K562 (cell line): ENCODE data around the gene RNF151. TPM values are rescaled to one million over a fixed set of nuclear protein-coding genes. Genes with fewer than 3 reads are reported as not detected.
A peak's percentile ranks its signal among the peaks of the same experiment; 100 is the strongest.

Source experiments
- BCL6 ChIP-seq: fragments of 250-450 bp; sonication (Bioruptor Pico); IDR thresholded peaks from 2 replicates; pipeline ENCODE4 v1.4.0; 2020
- BDP1 ChIP-seq: IDR thresholded peaks from 3 replicates; pipeline ENCODE4 v1.6.1; 2011; ENCODE audit not compliant: insufficient read length, insufficient read depth
- C11orf30 ChIP-seq: fragments of 450-650 bp; IDR thresholded peaks from 2 replicates; pipeline ENCODE4 v1.6.1; 2016; ENCODE audit warnings: low read depth, mild to moderate bottlenecking
- CBX1 ChIP-seq: sonication (generic); IDR thresholded peaks from 2 replicates; pipeline ENCODE4 v1.6.1; 2016; ENCODE audit warnings: antibody characterized with exemption, low read depth, mild to moderate bottlenecking
- DMBX1 ChIP-seq: fragments of 250-450 bp; sonication (Bioruptor Pico); IDR thresholded peaks from 2 replicates; pipeline ENCODE4 v1.8.0; 2022; ENCODE audit warnings: inconsistent platforms, mild to moderate bottlenecking, moderate library complexity, borderline replicate concordance
- HDAC1 ChIP-seq, 2 experiments: fragments of 450-650 bp; IDR thresholded peaks; 2 replicates each; pipeline ENCODE4 v1.6.1; 2016 to 2017; ENCODE audit warnings: inconsistent platforms in 1 of 2, mild to moderate bottlenecking in 1 of 2, moderate library complexity in 1 of 2
- HIVEP1 ChIP-seq: fragments of 250-450 bp; sonication (Bioruptor Pico); IDR thresholded peaks from 2 replicates; pipeline ENCODE4 v1.4.0; 2020; ENCODE audit warnings: mild to moderate bottlenecking
- KAT2B ChIP-seq: IDR thresholded peaks from one replicate; pipeline ENCODE4 v1.6.1; 2012; ENCODE audit warnings: low read depth, mild to moderate bottlenecking, control low read depth, inconsistent platforms, low read length, moderate library complexity
- KDM1A ChIP-seq, 2 experiments: fragments of 450-650 bp; IDR thresholded peaks; 2 replicates each; pipeline ENCODE4 v1.6.1; 2016; ENCODE audit warnings: mild to moderate bottlenecking in 2 of 2
- KDM4B ChIP-seq, 2 experiments: fragments of 450-650 bp in 1 of 2; sonication (generic) in 1 of 2; IDR thresholded peaks; 2 replicates each; pipeline ENCODE4 v1.6.1; 2016 to 2017; ENCODE audit warnings: borderline replicate concordance in 2 of 2, antibody characterized with exemption in 1 of 2, low read depth in 1 of 2, mild to moderate bottlenecking in 1 of 2
- MAFK ChIP-seq: IDR thresholded peaks from 2 replicates; pipeline ENCODE4 v1.6.1; 2011; ENCODE audit warnings: low read length, improper control_type of control experiment
- PTRF ChIP-seq: fragments of 450-650 bp; IDR thresholded peaks from 2 replicates; pipeline ENCODE4 v1.6.1; 2016; ENCODE audit warnings: mild to moderate bottlenecking, missing genetic modification characterization, missing compliant biosample characterization
- RFX1 ChIP-seq: fragments of 450-650 bp; IDR thresholded peaks from 2 replicates; pipeline ENCODE4 v1.6.1; 2016; ENCODE audit warnings: mild to moderate bottlenecking, moderate library complexity
- TAL1 ChIP-seq: fragments of 450-650 bp; IDR thresholded peaks from 2 replicates; pipeline ENCODE4 v1.6.1; 2016; ENCODE audit warnings: mild to moderate bottlenecking
- TCF7L2 ChIP-seq: fragments of 150-350 bp; IDR thresholded peaks from 2 replicates; pipeline ENCODE4 v1.6.1; 2016; ENCODE audit warnings: low read depth, mild to moderate bottlenecking, low read length, moderate library complexity
- U2AF1 ChIP-seq: fragments of 200-400 bp; formaldehyde crosslinking; optimal IDR thresholded peaks from 2 replicates; pipeline ENCODE3; 2017; ENCODE audit warnings: mild to moderate bottlenecking, low read depth, low read length, moderate library complexity
- ZNF124 ChIP-seq: sonication (generic); formaldehyde crosslinking; IDR thresholded peaks from 2 replicates; pipeline ENCODE4 v1.8.1; 2022; ENCODE audit warnings: missing genetic modification reagents
- ZNF436 ChIP-seq: fragments of 250-450, 450-650 bp; sonication (Bioruptor Pico); formaldehyde crosslinking; IDR thresholded peaks from 2 replicates; pipeline ENCODE4 v1.7.0; 2020; ENCODE audit warnings: mild to moderate bottlenecking
- ZZZ3 ChIP-seq: fragments of 450-650 bp; IDR thresholded peaks from 2 replicates; pipeline ENCODE4 v1.6.1; 2016; ENCODE audit warnings: antibody characterized with exemption, mild to moderate bottlenecking, moderate library complexity
- polyA plus RNA-seq, 8 experiments: library from polyadenylated mRNA; depleted of rRNA in 4 of 8; stranded (reverse) in 5 of 8; unstranded in 3 of 8; fragments of >200 nt; fragmentation: Nextera tagmentation in 2 of 8; fragmentation: Illumina TruSeq in 1 of 8; extraction: Ambion mirVana in 2 of 8; extraction: Trizol in 1 of 8; gene quantifications; 2 replicates each; pipeline versions ENCODE4 v1.2.1 to v1.2.3, GENCODE V29; 2011 to 2014; ENCODE audit warnings: inconsistent platforms in 1 of 8, missing spikeins in 1 of 8
- total RNA-seq, 7 experiments: library from RNA; depleted of rRNA in 6 of 7; stranded (reverse); fragments of >200 nt in 6 of 7; fragmentation: Illumina TruSeq in 2 of 7; extraction: Trizol in 2 of 7; gene quantifications; 2 replicates each; pipeline versions ENCODE4 v1.2.1 to v1.2.3, GENCODE V29; 2011 to 2021; ENCODE audit warnings: low replicate concordance in 1 of 7
- TF ChIP-seq, protein P1 (sequence below): fragments of 250-450 bp; sonication (Bioruptor Pico); IDR thresholded peaks from 2 replicates; pipeline ENCODE4 v1.4.0; 2020; ENCODE audit warnings: mild to moderate bottlenecking
- TF ChIP-seq, protein P2 (sequence below): fragments of 450-650 bp; IDR thresholded peaks from 2 replicates; pipeline ENCODE4 v1.6.1; 2014; ENCODE audit warnings: low read depth, mild to moderate bottlenecking, moderate library complexity, borderline replicate concordance
- TF ChIP-seq, protein P3 (sequence below): fragments of 250-450 bp; sonication (Bioruptor Pico); IDR thresholded peaks from 2 replicates; pipeline ENCODE4 v1.5.0; 2020; ENCODE audit warnings: mild to moderate bottlenecking, borderline replicate concordance
- TF ChIP-seq, protein P4 (sequence below): fragments of 450-650 bp; formaldehyde crosslinking; IDR thresholded peaks from 2 replicates; pipeline ENCODE4 v1.4.0; 2022; ENCODE audit warnings: missing genetic modification characterization

Gene RNF151
- total and polyA plus RNA-seq, 9 of the 15 experiments (the other 6 are each of a cell fraction or from before 2014, with no cell fraction given): not detected

DNA sequence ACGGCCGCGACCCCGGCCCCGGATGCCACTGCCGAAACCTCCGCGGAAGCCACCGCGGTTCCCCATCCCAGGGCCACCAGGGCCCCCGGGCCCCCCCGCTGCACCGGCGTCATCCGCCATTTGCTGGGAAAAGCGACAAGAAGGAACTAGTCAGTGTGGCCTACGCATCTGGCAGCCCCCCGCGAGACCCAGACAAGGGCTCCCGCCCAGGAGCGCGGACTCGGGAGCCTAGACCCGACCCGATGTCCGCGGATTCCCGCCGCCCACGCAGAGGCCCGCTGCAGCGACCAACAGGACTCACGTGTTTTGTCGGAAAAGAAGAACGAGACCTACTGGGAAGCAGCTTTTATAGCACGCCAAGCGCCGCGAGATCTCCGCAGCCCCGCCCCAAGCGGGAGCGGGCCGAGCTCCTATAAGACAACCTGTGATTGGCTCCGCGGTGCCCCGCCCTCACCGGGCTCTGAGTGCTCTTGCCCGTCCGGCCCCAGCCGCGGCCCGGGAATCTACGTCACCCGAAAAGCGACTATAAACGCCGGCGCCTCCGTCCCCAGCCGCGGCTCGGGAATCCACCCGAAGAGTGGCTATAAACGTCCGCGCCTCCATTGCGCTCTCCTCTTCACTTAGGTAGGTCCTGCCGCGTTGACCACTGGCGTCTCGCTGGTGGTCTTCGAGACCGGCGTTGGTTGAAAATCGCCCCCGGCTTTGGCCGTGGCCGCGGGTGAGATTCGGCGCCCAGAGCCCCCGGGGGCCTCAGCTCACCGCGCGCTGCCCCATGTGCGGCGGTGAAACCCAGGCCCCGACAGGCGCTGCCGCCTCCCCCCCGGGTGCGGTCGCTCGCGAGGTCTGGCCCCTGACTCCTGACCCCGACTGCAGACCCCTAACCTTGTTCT lies 1.9 kb upstream of the RNF151 start, which contains the start of gene RPS2 (continued):
- TF ChIP-seq, protein P1, sequence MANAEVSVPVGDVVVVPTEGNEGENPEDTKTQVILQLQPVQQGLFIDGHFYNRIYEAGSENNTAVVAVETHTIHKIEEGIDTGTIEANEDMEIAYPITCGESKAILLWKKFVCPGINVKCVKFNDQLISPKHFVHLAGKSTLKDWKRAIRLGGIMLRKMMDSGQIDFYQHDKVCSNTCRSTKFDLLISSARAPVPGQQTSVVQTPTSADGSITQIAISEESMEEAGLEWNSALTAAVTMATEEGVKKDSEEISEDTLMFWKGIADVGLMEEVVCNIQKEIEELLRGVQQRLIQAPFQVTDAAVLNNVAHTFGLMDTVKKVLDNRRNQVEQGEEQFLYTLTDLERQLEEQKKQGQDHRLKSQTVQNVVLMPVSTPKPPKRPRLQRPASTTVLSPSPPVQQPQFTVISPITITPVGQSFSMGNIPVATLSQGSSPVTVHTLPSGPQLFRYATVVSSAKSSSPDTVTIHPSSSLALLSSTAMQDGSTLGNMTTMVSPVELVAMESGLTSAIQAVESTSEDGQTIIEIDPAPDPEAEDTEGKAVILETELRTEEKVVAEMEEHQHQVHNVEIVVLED (CRISPR knock-in tag): 0 out of 2 replicates have a peak, but pooled peaks have one; percentile 2
- TF ChIP-seq KDM1A (IDR thresholded peaks at IDR 0.05): no peak
- TF ChIP-seq DMBX1: no peak
- TF ChIP-seq BDP1: no peak
- TF ChIP-seq RFX1: no peak
- peak; percentile 99 for TF ChIP-seq U2AF1
- TF ChIP-seq KDM4B (IDR thresholded peaks at IDR 0.05; ENCODE audit: borderline replicate concordance in 2 of 2, low read depth in 1 of 2): 0 out of 4 replicates have a peak, but pooled peaks of 1 of the 2 experiments have one; percentile 41
- TF ChIP-seq BCL6 (CRISPR knock-in tag): no peak
- TF ChIP-seq CBX1: peak; percentile 95
- TF ChIP-seq, protein P2, sequence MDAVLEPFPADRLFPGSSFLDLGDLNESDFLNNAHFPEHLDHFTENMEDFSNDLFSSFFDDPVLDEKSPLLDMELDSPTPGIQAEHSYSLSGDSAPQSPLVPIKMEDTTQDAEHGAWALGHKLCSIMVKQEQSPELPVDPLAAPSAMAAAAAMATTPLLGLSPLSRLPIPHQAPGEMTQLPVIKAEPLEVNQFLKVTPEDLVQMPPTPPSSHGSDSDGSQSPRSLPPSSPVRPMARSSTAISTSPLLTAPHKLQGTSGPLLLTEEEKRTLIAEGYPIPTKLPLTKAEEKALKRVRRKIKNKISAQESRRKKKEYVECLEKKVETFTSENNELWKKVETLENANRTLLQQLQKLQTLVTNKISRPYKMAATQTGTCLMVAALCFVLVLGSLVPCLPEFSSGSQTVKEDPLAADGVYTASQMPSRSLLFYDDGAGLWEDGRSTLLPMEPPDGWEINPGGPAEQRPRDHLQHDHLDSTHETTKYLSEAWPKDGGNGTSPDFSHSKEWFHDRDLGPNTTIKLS: peak; percentile 80
- TF ChIP-seq TCF7L2: no peak
- no peak for TF ChIP-seq ZNF436 (CRISPR knock-in tag)
- TF ChIP-seq KAT2B: no peak
- TF ChIP-seq MAFK: no peak
- TF ChIP-seq HDAC1 (IDR thresholded peaks at IDR 0.05): peak; percentile 72 to 80; a peak in 3 of 4 replicates
- peak; percentile 98 for TF ChIP-seq ZZZ3
- TF ChIP-seq TAL1: no peak
- TF ChIP-seq, protein P3, sequence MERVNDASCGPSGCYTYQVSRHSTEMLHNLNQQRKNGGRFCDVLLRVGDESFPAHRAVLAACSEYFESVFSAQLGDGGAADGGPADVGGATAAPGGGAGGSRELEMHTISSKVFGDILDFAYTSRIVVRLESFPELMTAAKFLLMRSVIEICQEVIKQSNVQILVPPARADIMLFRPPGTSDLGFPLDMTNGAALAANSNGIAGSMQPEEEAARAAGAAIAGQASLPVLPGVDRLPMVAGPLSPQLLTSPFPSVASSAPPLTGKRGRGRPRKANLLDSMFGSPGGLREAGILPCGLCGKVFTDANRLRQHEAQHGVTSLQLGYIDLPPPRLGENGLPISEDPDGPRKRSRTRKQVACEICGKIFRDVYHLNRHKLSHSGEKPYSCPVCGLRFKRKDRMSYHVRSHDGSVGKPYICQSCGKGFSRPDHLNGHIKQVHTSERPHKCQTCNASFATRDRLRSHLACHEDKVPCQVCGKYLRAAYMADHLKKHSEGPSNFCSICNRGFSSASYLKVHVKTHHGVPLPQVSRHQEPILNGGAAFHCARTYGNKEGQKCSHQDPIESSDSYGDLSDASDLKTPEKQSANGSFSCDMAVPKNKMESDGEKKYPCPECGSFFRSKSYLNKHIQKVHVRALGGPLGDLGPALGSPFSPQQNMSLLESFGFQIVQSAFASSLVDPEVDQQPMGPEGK (CRISPR knock-in tag): no peak
- peak; percentile 97 for TF ChIP-seq C11orf30
- TF ChIP-seq, protein P4, sequence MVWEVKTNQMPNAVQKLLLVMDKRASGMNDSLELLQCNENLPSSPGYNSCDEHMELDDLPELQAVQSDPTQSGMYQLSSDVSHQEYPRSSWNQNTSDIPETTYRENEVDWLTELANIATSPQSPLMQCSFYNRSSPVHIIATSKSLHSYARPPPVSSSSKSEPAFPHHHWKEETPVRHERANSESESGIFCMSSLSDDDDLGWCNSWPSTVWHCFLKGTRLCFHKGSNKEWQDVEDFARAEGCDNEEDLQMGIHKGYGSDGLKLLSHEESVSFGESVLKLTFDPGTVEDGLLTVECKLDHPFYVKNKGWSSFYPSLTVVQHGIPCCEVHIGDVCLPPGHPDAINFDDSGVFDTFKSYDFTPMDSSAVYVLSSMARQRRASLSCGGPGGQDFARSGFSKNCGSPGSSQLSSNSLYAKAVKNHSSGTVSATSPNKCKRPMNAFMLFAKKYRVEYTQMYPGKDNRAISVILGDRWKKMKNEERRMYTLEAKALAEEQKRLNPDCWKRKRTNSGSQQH (CRISPR knock-in tag): peak; percentile 84; the same call in 1 of the 2 replicates
- TF ChIP-seq HIVEP1 (CRISPR knock-in tag): no peak
- TF ChIP-seq PTRF (tag): no peak
- no peak for TF ChIP-seq ZNF124 (CRISPR knock-in tag)
